DND-41 (cell line): ENCODE data around the gene KRT6B.

Experiments
- ATAC-seq: fragments of 200-7000 bp; cut with Tn5 transposase; 3 replicates; pipeline ENCODE4 v1.9.1; 2021; ENCODE audit warnings: low read depth; ENCODE audit not compliant: insufficient read depth
- DNase-seq: peaks from one replicate; pipeline ENCODE4 v3.0.0-alpha.2; 2020
- H2AFZ ChIP-seq: 2 replicates; pipeline ENCODE4 v1.6.0; 2012; ENCODE audit warnings: low read depth, low read length
- H3K27ac ChIP-seq: 2 replicates; pipeline ENCODE4 v1.5.1; 2012; ENCODE audit warnings: low read length, inconsistent platforms
- H3K27me3 ChIP-seq: fragments of 200-600 bp; sonication (generic); 2 replicates; pipeline ENCODE4 v1.6.0; 2012; ENCODE audit warnings: low read length, mild to moderate bottlenecking, inconsistent platforms; ENCODE audit not compliant: insufficient read depth, poor library complexity
- H3K36me3 ChIP-seq: 2 replicates; pipeline ENCODE4 v1.5.1; 2012; ENCODE audit warnings: low read length, inconsistent platforms; ENCODE audit not compliant: insufficient read depth
- H3K4me1 ChIP-seq: 2 replicates; pipeline ENCODE4 v1.5.1; 2012; ENCODE audit warnings: mild to moderate bottlenecking, low read length; ENCODE audit not compliant: insufficient read depth
- H3K4me2 ChIP-seq: 2 replicates; pipeline ENCODE4 v1.6.0; 2012; ENCODE audit warnings: mild to moderate bottlenecking, moderate library complexity, low read length, inconsistent platforms; ENCODE audit not compliant: insufficient read depth
- H3K4me3 ChIP-seq, 2 experiments: fragments of 200-600 bp in 1 of 2; shearing (Covaris generic) in 1 of 2; 2 replicates each; pipeline ENCODE4 v1.5.1; 2012 to 2016; ENCODE audit warnings: inconsistent platforms in 2 of 2, low read length in 2 of 2, mild to moderate bottlenecking in 2 of 2, low read depth in 1 of 2, moderate library complexity in 1 of 2
- H3K79me2 ChIP-seq: 2 replicates; pipeline ENCODE4 v1.6.0; 2012; ENCODE audit warnings: low read length, inconsistent platforms; ENCODE audit not compliant: insufficient read depth
- H3K9ac ChIP-seq: 2 replicates; pipeline ENCODE4 v1.6.0; 2012; ENCODE audit warnings: low read depth, mild to moderate bottlenecking, inconsistent platforms, low read length, moderate library complexity
- H3K9me3 ChIP-seq: 2 replicates; pipeline ENCODE4 v1.5.1; 2012; ENCODE audit warnings: low read length, moderate library complexity, mild to moderate bottlenecking, inconsistent platforms; ENCODE audit not compliant: insufficient read depth, severe bottlenecking
- H4K20me1 ChIP-seq: 2 replicates; pipeline ENCODE4 v1.6.0; 2012; ENCODE audit warnings: low read length; ENCODE audit not compliant: insufficient read depth
- EZH2 ChIP-seq: IDR thresholded peaks from 3 replicates; pipeline ENCODE4 v1.6.1; 2012; ENCODE audit warnings: borderline replicate concordance, low read depth, mild to moderate bottlenecking, moderate library complexity, low read length, inconsistent platforms; ENCODE audit not compliant: severe bottlenecking
- TF ChIP-seq, protein P1 (sequence below): IDR thresholded peaks from 2 replicates; pipeline ENCODE4 v1.5.1; 2012; ENCODE audit warnings: borderline replicate concordance, low read length, moderate library complexity, mild to moderate bottlenecking; ENCODE audit not compliant: poor library complexity, severe bottlenecking; ENCODE audit errors: extremely low read depth

The KRT6B gene

DNA sequence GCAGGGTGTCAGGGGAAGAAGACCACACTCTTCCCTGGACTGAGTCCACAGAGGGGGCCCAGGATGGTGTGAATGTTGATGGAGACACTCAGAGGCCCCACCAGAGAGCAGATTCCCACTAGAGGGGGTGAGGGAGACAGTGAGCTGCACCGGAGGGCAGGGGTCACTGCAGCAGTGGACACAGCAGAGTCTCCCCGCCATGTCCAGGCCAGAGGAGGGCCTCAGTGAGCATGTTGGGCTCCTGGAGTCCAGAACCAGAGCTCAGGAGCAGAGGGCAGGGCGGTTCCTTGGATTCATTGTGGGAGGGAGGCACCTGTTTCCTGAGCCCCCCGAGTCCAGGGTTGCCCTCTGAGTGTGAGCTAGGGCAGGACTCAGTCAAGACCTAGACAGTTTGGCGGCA, 44.0 kb downstream of the KRT6B start:
- H3K4me3 ChIP-seq: no peak overlapping the region
- H3K9me3 ChIP-seq: no peaks in the 10 kb centered on the region
- TF ChIP-seq, protein P1, sequence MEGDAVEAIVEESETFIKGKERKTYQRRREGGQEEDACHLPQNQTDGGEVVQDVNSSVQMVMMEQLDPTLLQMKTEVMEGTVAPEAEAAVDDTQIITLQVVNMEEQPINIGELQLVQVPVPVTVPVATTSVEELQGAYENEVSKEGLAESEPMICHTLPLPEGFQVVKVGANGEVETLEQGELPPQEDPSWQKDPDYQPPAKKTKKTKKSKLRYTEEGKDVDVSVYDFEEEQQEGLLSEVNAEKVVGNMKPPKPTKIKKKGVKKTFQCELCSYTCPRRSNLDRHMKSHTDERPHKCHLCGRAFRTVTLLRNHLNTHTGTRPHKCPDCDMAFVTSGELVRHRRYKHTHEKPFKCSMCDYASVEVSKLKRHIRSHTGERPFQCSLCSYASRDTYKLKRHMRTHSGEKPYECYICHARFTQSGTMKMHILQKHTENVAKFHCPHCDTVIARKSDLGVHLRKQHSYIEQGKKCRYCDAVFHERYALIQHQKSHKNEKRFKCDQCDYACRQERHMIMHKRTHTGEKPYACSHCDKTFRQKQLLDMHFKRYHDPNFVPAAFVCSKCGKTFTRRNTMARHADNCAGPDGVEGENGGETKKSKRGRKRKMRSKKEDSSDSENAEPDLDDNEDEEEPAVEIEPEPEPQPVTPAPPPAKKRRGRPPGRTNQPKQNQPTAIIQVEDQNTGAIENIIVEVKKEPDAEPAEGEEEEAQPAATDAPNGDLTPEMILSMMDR: no peak
- TF ChIP-seq EZH2: no peak
- ATAC-seq (no peak), DNase-seq (no peak)
- H3K36me3 ChIP-seq: no peaks in the 10 kb centered on the region
- H3K27me3 ChIP-seq: peaks cover 6% of the 10 kb centered on the region
- H3K27ac ChIP-seq: no peak overlapping the region
- H3K4me2 ChIP-seq: no peak overlapping the region
- no peak overlapping the region for H2AFZ ChIP-seq
- H3K9ac ChIP-seq: no peak overlapping the region
- H3K79me2 ChIP-seq: no peaks in the 10 kb centered on the region
- H3K4me1 ChIP-seq: no peaks in the 10 kb centered on the region
- peaks cover 4% of the 10 kb centered on the region; the same call in 1 of the 2 replicates for H4K20me1 ChIP-seq

DNA sequence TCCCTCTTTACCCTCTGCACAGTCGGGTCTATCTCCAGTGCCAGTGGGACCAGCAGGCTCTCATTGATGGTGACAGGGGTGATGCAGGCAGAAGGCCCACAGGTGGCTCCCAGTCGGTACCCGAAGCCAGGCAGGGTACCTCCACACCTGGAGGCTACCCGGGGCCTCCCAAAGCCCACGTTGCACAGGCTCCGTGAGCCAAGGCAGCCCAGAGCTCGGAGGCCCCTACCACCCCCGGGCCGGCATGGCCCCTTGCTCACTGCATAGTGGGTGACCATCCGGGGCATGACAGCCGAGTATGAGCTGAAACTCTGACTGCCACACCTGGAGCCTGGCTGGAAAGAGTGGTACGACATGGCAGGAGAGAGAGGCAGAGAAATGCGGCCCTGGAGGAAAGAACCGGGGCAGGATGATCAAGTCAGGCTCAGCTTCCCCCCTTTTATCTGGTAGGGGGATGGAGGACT, 46.0 kb downstream of the KRT6B start, which contains the start of gene KRT82:
Gene KRT82 (minus strand): TSS at position 414 of the 464 bp plus-strand sequence. CDS start 58 bp downstream, at position 356.
- H3K27me3 ChIP-seq: peaks cover 6% of the 10 kb centered on the region
- no peak within 1 kb of the TSS for H3K4me2 ChIP-seq
- no peak within 1 kb of the TSS for H3K27ac ChIP-seq
- H3K4me1 ChIP-seq: no peaks in the 10 kb centered on the region
- H3K9ac ChIP-seq: no peak within 1 kb of the TSS
- DNase-seq: no peak
- peaks cover 4% of the 10 kb centered on the region; the same call in 1 of the 2 replicates for H4K20me1 ChIP-seq
- TF ChIP-seq, protein P1: no peak
- no peak for TF ChIP-seq EZH2
- H2AFZ ChIP-seq: no peak within 1 kb of the TSS
- H3K79me2 ChIP-seq: no peaks in the 10 kb centered on the region
- H3K9me3 ChIP-seq: no peaks in the 10 kb centered on the region
- no peak within 1 kb of the TSS for H3K4me3 ChIP-seq
- no peaks in the 10 kb centered on the region for H3K36me3 ChIP-seq
- ATAC-seq: no peak

DNA sequence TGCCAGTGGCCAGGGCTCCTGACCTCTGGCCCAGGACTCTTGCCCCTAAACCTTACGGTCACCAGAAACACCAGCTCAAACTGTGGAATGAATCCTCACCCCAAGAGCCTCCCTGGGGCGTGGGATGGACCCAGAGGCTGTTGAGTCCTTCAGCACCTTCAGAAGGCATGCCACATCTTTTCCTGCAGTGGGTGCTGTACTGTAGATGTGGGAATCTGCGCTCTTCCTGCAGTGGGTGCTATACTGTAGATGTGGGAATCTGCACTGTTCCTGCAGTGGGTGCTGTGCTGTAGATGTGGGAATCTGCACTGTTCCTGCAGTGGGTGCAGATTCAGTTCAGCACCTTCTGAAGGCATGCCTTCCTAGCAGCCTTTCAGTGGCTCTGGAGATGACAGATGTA, 47.0 kb downstream of the KRT6B start:
- Histone ChIP-seq H3K9ac (no peak overlapping the region), H3K9me3 (no peaks in the 10 kb centered on the region), H3K4me1 (no peaks in the 10 kb centered on the region), H2AFZ (no peak overlapping the region), H3K27me3 (peaks cover 6% of the 10 kb centered on the region), H3K4me3 (no peak overlapping the region), H3K4me2 (no peak overlapping the region), H3K79me2 (no peaks in the 10 kb centered on the region), H4K20me1 (peaks cover 4% of the 10 kb centered on the region; the same call in 1 of the 2 replicates), H3K27ac (no peak overlapping the region), H3K36me3 (no peaks in the 10 kb centered on the region)
- ATAC-seq (no peak), DNase-seq (no peak)
- no peak for TF ChIP-seq EZH2
- TF ChIP-seq, protein P1: no peak
